Measurements from ENCODE around the gene PDZD8.
A peak's percentile ranks its signal among the peaks of the same experiment; 100 is the strongest.

The PDZD8 gene

DNA sequence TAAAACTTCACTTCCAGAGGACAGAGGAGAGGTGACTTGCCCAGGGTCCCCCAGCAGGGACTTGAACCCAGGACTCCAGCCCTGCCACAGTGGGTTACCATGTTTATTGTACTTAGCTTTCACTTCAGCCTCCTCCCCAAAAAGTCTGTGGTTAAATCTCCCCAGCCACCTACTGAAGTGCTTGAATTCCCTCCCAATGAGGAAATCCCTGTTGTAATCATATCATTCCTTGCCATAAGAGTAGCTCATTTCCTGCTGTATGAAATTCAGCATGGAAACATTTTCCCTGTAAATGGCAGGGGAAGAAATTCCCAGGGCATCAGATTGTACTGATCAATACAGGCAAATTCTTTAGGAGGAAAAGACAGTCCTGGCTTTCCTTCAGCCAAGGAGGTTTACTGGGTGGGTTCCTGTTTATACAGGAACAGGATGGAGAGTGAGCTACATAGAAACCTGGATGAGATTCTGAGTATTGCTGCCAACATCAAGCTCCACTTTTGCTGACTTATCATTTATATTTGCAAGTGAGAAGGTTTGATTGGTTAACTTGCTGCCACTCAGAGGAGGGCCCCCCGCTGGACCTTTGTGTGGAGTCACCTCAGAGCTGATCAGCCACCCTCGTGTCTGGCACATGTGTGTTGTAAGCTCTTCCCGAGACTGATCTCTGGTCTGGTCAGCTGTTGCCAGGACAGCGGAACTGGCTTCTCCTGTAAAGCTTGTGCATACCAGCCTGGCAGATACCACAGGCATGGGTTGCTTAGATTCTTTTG lies 16.4 kb upstream of the PDZD8 start:
- no peak for DNase-seq

- DNase-seq = no peak
These were observed 15.2 kb upstream of the PDZD8 start for GRCh38 chr10:117390420-117390819.

GRCh38 chr10:117386805-117387204 lies 11.6 kb upstream of the PDZD8 start:
- no peak for DNase-seq

GRCh38 chr10:117382861-117383260 lies 7.6 kb upstream of the PDZD8 start:
- no peak for DNase-seq

- peak in 2 of 6 experiments; percentile 30 to 33 for DNase-seq
These were observed 507 bp downstream of the PDZD8 start for GRCh38 chr10:117374506-117375359.

DNA sequence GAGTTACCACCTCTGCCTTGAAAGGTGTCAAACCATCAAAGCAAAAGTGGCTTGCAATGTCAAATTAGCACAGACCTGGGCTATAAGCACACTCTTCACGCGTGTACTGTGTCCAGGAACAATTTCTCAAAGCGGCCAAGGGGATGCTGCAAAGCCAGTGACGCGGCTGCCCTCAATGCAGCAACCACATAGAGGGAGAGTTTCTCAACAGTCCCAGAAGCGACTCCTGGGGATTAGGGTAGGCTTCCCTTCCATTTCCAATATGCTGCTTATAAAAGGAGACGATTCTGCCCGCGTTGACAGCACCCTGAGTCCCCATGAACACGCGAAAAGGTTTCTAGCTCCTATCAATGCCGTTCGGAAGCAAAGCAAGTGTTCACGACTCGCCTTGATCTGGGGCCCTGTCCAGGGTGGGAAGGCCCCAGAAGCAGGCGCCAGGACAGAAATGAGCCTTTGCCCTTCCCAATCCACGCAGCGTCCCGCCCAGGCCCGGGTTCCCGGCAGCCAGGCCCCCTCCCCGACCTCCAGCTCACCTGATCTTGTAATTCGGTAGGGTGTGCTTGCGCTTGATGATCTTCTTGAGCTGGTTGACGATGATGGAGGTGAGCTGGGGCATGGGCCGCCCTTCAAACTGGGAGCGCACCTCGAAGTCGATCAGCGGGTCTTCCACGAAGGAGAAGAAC lies 1.3 kb downstream of the PDZD8 start:
- DNase-seq = peak in 5 of 6 experiments; percentile 9 to 62 (median 26)

- no peak for DNase-seq
These were observed 5.0 kb downstream of the PDZD8 start for GRCh38 chr10:117370205-117370604.

DNA sequence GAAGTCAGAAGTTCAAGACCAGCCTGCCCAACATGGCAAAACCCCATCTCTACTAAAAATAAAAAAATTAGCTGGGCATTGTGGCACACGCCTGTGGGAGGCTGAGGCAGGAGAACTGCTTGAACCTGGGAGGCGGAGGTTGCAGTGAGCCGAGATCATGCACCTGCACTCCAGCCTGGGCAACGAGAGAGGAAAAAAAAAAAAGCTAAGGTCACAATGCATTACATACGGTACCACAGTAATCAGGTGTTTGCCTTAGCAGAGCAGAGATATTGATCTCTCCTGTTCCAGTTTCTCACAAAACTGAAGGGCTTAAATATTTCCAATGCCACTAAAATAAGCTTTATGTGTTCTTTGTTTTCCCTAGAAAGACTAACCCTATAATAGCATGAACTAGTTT lies 7.5 kb downstream of the PDZD8 start:
- DNase-seq = no peak

GRCh38 chr10:117366741-117367140 lies 8.5 kb downstream of the PDZD8 start:
- DNase-seq = no peak

DNA sequence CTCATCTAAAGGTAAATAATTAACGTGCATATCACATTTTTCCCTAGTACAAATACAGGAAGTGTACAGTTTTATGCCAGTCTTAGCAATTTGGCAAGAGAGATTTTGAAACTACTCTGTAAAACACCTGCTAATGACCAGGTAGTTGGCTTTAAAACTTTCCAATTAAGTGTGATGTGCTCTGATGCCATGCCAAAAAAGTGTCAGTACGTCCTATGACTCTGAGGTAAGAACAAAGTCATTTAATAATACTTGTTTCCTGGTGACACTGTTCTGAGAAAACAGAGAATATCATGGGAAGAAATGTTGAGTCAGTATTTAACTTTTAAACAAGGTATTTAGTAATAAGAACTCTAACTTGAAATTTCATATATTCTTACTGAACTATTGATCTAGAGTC lies 9.6 kb downstream of the PDZD8 start:
- no peak for DNase-seq

GRCh38 chr10:117364110-117364960 lies 10.9 kb downstream of the PDZD8 start:
- no peak for DNase-seq

GRCh38 chr10:117363028-117363427 lies 12.2 kb downstream of the PDZD8 start:
- DNase-seq = no peak

- no peak for DNase-seq
These were observed 12.9 kb downstream of the PDZD8 start for GRCh38 chr10:117362313-117362712.

GRCh38 chr10:117360994-117361667 lies 14.1 kb downstream of the PDZD8 start:
- DNase-seq = no peak

DNA sequence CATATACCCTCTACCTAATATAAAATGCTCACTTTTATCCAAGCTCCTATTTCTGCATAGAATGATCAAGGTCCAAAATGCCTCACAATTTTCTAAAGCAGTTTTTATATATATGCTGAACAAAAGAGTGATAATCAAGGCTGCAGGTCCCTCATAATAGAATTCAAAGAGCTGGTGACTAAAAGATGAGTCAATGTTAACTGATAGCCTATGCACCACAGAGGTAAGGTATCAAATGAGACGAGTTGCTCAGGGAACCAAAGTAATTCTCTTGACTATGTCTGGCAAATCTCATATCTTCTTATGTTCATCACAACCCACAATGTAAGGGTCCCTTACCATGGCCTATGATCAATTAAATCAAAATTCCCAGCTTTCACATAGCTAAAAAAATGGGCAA lies 15.2 kb downstream of the PDZD8 start:
- DNase-seq = no peak

GRCh38 chr10:117355072-117355471 lies 20.2 kb downstream of the PDZD8 start:
- no peak for DNase-seq

GRCh38 chr10:117353684-117354083 lies 21.6 kb downstream of the PDZD8 start:
- peak in 2 of 6 experiments; percentile 5 for DNase-seq

DNA sequence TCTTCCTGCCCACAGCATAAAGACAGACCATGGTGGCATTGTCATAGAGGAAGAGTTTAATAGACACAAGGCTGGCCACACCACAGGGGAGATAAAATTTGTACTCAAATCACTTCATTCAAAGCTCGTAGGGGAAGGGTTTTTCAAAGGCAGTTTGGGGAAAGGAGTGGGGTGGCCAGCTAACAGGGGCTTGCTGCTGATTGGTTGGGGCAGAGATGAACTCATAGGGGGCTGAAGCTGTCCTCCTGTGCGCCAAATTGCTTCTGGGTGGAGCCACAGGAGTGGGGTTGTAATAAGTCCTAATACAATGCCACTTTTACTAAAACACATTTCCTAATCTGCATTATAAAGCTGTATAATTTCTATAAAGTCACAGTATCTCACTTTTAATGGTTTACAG lies 22.5 kb downstream of the PDZD8 start:
- DNase-seq = no peak

GRCh38 chr10:117351996-117352395 lies 23.2 kb downstream of the PDZD8 start:
- DNase-seq = no peak

- DNase-seq = no peak
These were observed 23.7 kb downstream of the PDZD8 start for GRCh38 chr10:117351558-117351957.

DNA sequence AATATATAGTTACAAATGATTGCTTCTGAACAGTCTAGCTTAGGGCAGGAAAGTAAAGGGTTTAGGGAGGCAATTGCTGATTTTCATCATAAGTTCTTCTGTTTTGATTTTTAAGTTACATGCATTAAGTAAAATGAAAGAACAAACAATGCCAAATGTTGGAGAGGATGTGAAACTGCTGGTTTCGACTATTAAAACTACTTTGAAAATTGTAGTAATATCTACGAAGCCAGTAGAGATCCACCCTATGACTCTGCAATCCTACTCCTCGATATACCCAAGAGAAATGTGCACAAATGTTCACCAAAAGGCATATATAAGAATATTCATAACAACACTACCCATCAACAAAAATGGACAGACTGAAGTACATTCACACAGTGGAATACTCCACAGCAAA lies 24.3 kb downstream of the PDZD8 start:
- DNase-seq = no peak

DNA sequence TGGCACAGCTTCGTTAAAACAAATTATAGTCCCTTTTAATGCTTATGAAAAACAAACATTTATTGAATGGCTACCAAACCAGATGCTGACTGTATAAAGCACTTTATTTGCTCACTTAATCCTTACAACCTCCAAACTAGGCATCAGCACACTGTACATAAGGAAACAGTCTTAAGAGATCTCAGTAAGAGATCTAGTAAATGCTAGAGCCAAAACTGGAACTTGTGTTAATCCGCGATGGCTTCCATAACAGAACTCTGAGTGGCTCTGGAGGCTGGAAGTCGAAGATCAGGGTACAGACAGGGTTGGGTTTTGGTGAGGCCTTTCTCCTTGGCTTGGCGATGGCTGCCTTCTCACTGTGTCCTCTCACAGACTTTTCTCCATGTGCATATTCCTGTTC lies 27.0 kb downstream of the PDZD8 start:
- DNase-seq = no peak

Data from stimulated activated naive CD4-positive, alpha-beta T cell (primary cell).